ENCODE results near the gene RBFOX2.

Gene RBFOX2

DNA sequence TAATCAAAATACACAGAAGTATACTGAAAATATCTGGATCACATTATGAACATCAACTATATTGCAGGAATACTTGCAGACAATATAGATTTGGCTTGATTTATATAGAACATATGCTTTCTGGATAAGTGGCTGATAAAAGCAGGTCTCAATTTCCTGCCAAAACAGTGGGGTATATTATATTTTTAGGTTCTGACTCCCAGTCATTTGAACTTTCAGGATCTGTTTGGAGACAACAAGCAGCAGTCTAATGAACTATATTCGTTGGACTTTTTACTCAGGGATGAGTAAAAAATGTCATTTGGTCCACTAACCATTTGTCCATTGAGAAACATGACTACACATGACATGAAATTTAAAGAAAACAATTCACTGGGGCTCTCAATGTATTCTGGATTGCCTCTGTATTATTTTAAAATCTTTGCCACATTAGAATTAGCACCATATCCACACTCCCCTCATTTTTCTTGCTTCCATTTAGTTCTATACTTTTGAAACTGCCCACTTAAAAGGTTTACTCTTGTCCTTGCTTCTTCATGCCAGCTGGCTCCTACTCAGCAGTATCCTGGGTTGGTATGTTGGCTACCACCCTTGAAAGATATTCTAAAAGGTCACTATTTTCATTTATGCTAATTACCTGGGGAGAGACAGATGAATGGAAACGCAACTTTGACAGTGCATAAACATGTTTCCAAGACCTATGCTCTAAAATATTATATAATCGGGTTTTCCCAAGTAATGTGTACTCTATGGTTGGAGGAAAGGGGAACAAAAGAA, 157.9 kb downstream of the RBFOX2 start:
- no peak for DNase-seq (ENCODE audit: low read depth in 1 of 2, low spot score in 1 of 2)

DNA sequence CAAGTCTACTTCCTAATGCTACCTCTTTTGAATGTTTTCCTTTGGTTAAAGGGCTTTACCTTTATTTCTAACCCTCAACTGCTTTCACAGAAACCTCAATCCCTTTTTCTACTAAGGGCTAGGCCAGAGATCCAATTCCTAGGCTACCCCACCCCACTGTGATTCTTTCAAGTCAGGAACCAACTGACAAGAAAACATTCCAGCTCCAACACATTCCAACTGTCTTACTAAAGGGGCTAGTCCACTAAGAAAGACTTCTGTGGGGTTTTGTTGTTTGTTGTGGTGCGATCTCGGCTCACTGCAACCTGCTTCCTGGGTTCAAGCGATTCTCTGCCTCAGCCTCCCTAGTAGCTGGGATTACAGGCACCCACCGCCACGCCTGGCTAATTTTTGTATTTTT, 159.7 kb downstream of the RBFOX2 start:
- no peak for DNase-seq (ENCODE audit: low read depth in 1 of 2, low spot score in 1 of 2)

DNA sequence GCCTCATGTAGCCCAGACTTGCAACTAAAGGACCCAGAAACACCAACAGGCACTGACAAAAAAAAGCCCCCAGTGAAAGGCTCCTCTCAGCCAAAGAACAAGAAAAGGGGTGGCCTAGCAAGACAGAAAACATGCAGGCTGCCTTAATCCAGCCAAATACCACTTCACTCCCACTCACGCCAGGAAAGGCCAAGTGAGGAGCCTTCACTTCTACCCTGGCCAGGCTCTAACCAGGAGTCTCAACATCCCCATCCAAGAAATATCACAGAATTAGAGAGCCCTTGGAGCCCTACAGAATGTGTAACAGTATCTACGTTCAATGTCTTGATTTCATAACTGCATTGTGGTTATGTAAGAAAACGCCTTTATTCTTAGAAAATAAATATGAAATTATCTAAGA, 162.0 kb downstream of the RBFOX2 start:
- no peak for DNase-seq (ENCODE audit: low read depth in 1 of 2, low spot score in 1 of 2)

DNA sequence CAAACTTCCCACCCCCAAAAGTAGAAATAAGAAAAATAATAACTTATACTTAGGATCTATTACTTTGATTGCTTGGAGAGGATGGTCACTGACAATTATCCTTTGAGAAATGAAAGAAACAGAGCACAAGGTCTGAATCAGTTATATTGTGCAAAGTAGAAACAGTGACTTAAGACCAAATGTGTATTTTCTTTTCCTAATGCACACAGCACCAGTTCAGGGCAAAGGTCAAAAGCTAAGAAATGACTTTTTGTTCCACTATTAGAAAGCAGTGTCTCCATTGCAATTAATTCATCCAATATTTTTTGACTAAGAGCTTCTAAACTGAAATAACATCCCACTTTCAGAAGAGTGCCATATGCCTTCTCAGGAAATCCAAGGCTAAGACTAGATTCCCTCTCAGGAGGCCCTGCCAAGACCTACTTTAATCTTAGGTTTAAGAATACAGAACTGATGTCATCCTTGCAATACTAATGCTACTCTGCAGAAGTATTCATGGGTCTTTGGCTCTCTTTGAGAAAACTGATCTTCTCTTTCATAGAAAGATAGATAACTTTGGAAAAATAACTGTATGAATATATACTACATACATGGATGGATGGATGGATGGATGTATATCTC, 164.0 kb downstream of the RBFOX2 start:
- no peak for DNase-seq (ENCODE audit: low read depth in 1 of 2, low spot score in 1 of 2)

DNA sequence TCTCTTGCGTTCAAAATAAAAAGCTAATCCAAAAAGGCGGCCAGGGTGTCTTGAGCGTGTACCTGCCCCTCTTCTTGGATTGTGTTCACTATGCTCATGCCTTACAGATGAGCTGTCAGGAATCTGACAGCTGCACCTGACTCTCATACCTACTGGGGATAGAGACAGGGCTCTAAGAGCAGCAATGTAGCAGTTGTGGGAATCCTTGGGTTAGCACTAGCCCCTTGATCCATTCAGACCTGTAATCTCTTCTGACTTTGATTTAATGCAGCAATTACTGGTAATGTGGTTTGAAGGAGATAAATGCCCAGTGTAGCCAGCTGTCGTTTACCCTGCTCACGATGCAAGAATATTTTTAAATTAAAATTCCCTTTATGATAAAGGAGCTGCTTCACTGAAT, 165.2 kb downstream of the RBFOX2 start:
- no peak for DNase-seq (ENCODE audit: low read depth in 1 of 2, low spot score in 1 of 2)

DNA sequence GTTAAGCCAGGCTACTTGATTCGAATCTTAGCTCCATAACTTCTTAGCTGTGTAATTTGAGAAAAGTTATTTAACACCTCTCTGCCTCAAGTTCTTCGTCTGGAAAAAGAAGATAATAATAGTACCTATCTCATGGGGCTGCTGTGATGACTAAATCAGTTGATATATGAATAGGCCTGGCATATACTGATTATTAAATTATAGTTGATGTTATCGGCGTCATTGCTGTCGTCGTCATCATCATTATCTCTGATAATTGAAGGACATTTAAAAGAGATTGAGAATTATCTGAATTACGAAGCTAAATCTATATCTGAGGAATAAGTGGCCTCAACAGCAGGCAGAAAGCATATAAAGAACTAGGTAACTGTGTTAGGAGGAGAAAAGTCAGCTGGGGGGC, 165.9 kb downstream of the RBFOX2 start:
- DNase-seq (ENCODE audit: low read depth in 1 of 2, low spot score in 1 of 2), result no peak

DNA sequence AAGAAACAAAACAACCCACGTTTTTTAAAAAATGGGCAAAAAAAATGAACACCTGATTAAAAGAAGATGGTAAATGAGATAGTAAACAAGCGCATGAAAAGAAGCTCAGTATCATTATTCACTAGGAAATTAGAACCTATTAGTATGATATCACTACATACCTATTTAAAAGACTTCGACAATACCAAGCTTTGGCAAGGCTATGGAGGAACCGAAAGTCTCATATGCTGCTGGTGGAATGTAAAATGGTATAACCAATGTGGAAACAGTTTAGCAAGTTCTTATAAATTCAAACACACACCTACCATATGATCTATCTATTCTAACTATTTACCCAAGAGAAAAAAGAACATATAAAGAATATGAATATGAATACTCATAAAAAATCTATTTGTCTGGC, 167.2 kb downstream of the RBFOX2 start:
- no peak for DNase-seq (ENCODE audit: low read depth in 1 of 2, low spot score in 1 of 2)

DNA sequence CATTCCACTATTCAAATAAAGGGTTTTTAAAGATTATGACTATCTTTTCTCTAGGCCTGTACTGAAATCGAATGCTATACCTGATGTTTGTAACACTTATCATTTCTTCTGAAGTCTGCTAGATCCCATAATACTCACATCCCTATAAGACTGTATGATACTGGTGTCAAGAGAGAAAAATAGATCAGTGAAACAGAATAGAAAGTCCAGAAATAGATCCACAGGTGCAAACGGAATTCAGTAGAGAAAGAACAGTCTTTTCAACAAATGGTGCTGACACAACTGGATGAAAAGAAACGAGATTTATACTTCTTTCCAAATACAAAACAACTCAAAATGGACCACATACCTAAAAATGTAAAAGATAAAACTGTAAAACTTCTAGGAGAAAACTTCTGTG, 167.8 kb downstream of the RBFOX2 start:
- DNase-seq (ENCODE audit: low read depth in 1 of 2, low spot score in 1 of 2), result no peak

DNA sequence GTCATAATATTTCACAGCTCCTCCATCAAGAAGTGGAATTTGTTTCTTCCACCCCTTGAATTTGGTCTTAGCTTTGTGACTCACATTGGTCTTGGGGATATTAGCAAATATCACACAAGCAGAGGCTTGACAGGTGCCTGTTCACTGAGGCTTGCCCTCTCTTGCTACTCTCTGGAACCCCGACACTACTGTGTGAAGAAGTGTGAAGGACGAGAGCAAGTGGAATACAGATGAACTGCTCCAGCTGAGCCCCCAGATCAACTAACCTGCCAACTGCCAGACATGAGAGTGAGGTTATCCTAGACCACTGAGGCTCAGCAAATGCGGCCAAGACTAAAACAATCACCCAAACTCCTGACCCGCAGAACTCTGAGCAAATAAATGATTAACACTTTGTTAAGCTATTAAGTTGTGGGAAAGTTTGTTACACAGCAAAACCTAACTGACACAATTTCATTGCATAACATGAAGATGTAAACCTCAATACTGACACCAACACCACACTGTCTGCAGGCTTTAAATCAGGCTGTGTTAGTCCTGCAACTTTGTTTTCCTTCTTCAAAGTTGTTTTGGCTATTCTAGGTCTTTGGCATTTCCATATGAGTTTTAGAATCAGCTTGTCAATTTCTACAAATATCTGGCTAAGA, 168.4 kb downstream of the RBFOX2 start:
- DNase-seq (ENCODE audit: low read depth in 1 of 2, low spot score in 1 of 2), result no peak

DNA sequence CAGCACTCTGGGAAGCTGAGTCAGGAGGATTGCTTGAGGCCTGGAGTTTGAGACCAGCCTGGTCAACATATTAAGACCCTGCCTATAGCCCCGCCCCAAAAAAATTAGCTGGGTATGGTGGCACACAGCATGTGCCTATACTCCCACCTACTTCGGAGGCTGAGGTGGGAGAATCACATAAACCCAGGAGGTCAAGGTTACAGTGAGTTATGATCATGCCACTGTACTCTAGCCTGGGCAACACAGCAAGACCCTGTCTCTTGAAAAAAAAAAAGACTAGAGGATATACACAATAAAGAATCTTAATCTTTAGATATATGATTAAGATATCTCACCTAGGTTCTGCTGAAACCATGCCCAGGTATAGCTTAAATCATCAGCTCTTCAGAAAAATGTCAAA, 174.3 kb downstream of the RBFOX2 start:
- DNase-seq (ENCODE audit: low read depth in 1 of 2, low spot score in 1 of 2), result no peak

DNA sequence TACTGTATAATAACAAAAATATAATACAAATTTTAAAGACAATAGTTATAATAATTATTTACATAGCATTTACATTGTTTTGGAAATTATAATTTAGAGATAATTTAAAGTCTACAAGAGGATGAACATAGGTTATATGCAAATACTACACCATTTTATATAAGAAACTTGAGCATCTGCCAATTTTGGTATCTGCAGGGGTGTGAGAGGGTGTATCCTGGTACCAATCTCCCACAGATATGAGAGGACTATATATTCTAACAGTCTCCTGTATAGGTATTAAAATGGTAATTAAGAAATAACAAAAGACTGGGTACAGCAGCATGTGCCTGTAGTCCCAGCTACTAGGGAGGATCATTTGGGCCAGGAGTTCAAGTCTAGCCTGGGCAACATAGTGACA, 176.5 kb downstream of the RBFOX2 start:
- DNase-seq (ENCODE audit: low read depth in 1 of 2, low spot score in 1 of 2), result no peak

DNA sequence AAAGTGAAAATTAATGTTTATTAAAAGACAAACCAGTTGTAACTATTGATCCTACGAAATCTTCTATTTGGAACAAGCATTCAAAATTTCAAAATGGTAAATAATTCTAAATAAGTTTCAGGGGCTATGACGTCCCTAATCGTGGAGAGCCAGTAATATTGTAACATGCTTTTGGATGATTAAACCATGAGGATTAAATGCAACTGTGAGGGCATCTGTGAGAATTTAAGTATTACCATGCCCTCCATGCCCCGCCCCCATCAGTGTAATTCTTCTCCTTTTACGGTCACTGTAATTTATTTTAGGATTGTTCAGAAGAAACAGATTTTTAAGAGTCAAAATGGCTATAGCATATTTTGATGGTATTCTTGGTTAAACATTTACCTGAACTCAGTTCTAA, 177.8 kb downstream of the RBFOX2 start:
- no peak for DNase-seq (ENCODE audit: low read depth in 1 of 2, low spot score in 1 of 2)

DNA sequence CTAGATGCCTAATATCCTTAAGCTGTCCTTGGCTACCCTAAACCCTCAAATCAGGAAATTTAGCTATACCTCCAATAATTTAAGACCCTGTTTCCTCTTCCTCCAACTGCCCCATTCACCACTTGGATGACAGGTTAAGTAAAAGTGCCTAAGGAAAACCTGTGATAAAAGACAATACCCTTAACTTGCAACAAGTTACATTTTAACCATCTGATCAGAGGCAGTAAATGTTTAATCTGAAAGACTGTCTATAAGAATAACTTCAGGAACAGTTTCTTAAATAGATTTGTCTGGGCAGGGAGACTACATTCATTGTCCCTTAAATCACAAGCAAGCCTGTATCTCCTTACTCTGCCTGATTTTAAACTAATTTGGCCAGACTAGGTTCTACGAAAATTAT, 181.8 kb downstream of the RBFOX2 start:
- DNase-seq (ENCODE audit: low read depth in 1 of 2, low spot score in 1 of 2), result no peak

DNA sequence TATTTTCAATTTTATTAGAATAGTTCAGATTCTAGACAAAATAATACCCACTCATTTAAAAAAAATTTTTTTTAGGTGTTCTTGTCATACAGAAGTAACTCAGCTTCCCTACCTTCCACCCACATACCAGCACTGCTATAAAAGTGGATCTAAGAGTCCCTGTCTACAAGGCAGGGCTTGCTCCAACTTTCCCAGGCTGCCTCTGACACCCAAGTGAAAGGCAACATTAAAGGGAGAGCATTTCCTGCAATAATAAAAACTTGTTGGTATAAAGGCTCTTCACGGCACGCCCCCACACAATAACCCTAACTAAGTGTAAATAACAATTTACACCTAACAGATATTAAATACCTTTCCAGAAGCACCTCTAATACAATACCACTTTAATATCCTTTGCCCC, 183.7 kb downstream of the RBFOX2 start:
- no peak for DNase-seq (ENCODE audit: low read depth in 1 of 2, low spot score in 1 of 2)

DNA sequence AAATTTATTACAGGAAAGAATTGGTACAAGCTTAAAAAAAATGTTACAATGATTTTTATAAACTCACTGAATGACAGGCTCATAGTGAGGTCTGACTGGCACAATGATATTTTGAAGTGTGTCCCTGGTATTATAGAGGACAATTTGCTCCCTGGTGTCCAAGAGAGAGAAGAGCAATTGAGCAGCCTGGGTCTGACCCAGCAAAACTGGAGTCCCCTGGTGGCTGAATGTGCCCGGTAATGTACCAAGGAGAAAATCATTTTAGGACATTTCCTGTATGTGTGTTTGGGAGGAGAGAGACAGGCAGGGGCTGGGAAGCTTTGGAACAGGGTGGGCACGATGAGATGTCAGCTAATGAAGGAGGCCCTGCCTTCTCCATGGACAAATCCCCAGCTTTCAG, 185.7 kb downstream of the RBFOX2 start:
- no peak for DNase-seq (ENCODE audit: low read depth in 1 of 2, low spot score in 1 of 2)

DNA sequence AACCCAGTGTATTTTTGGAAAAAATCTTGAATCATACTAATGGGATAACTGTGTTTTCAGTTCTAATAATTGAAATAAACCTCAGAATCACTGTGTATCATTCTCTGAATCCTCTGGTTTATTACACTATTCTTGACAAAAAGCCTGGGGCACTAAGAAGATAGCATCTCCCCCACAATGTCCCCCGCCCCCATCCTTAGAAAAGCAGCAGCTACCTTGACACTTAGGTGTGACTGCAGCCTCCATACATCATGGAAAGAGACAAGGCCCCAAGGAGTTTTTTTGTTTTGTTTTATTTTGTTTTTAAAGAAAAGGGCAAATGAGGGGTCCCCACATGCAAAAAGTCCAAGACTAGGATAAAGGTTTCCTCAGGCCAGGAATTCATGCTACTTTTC, 186.1 kb downstream of the RBFOX2 start:
- DNase-seq (ENCODE audit: low read depth in 1 of 2, low spot score in 1 of 2), result no peak

DNA sequence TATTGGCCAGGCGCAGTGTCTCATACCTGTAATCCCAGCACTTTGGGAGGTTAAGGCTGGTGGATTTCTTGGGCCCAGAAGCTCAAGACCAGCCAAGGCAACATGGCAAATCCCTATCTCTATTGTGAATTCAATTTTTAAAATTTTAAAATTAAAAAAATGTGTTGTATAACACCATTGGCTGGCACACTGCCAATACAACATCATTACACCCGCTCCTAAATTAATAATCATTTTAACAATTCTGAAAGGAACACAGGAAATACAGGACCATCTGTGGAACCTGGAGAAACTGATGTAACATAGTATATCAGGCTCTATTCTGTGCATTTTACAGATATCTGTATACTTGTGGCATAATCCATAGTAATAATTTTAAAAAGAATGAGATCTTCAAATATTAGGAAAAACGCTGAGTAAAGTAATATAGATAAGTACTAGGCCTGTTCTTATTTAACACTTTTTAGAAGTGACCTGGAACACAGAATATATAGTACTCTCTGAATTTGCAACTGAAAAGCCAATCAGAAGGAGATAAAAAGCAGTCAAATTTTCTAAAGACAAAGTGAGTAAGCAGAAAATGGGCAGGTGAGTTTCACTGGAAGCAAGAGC, 186.6 kb downstream of the RBFOX2 start:
- DNase-seq (ENCODE audit: low read depth in 1 of 2, low spot score in 1 of 2), result no peak

DNA sequence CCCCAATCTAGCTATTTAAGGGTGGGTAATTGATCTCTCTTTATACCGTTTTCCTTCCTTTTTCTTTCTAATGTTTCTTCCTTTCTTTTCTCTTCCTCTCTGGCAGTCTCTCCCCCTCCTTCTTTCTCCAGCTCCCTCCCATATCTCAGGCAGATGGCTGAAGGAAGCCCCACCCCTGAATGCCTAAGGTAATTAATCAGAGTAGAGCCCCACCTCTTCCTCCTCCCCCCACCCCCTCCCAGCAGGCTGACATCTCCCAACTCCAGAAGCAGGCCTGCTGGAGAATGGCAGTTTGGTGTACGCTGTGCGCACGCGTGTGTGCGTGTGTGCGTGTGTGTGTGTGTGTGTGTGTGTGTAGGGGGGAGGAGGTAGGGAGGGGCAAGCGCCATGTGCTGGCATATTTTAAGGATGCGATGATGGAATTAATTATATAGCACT, 188.3 kb downstream of the RBFOX2 start:
- no peak for DNase-seq (ENCODE audit: low read depth in 1 of 2, low spot score in 1 of 2)

DNA sequence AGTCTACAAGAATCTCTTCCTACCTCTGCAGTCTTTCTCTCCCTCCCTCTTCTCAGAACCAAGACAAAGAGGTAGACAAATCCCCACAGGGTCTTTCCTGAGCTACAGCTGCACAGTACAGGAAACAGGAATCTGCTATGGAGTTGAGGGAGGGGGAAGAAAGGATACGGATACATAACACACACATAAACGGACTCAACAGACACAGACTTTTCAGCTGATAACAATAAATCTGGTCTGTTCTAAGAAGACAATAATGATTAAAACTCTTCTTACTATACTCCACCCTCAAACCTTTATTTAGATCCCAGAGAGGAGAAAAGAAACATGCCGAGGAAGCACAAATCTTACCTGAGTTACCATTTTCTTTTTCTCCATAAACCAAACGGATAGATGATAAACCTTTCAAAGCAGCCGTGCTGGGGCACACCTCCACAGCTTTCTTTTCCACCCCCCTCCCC, 188.8 kb downstream of the RBFOX2 start:
- no peak for DNase-seq (ENCODE audit: low read depth in 1 of 2, low spot score in 1 of 2)

DNA sequence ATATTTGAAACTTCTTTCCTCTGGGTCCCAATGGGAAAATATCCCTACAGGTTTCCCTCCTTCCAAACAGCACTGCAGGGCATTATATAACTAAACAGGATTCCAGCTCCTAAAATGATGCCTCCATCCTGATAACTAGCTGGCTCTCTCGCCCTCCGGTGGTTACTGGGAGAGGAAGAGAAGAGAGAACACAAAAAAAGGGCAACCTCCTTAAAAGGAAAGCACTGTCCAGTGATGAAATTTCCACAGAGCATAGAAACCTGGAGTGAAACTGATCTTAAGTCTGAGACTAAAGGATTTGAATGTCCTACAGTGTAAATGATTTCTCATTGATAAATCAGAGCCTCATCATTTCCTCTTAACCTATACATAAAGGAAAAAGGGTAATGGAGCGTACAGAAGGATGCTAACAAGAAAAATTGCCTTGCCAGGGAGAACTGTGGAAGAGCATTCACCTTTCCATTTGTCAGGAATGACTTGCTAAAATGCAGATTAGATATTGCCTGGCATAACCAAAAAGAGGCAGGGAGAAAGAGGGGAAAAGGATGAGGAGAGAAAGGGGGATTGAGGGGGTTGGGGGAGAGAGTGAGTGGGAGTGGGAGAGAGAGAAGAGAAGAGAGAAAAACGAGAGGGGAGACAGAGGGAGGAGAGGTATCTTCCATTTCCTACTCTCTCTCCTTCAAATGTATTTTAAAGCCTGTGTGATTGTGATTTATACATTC, 189.6 kb downstream of the RBFOX2 start:
- no peak for DNase-seq (ENCODE audit: low read depth in 1 of 2, low spot score in 1 of 2)

DNA sequence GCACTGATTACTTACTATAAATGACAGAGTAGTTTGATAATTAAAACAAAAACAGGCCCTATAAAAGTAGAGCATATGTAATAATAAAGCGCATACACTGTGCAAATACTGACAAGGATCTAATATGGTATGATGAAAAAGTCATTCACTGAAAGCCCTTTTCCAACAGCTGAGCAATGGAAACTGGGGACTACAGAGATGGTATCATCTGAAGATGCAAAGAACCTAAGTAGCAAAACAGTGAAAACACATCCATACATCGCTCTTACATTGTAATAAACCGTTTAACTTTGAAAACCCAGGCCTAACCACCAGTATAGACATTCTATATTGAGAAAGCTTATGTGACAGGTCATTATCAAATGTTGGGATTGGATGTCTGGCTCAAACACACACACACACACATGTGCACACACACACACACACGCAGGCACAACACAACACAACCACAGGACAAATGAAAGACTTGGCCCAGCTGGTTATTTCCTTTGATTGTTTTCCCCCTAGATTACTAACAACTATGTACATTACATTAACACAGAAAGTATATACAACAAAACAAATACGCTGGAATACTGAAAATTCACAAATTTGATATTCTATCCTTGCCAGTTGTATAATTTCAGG, 191.4 kb downstream of the RBFOX2 start:
- no peak for DNase-seq (ENCODE audit: low read depth in 1 of 2, low spot score in 1 of 2)

Data from activated T-helper 1 cell treated with anti-CD3 and anti-CD28 coated beads, Interleukin-2, amount 50 U/mL, for 16 hours (primary cell).